Measurements from ENCODE around the gene SPEG.

- TF ChIP-seq CTCF (IDR thresholded peaks at IDR 0.05 in 8 of 11, conservative IDR thresholded peaks at IDR 0.05 in 3 of 11) (no peak), POLR2A (IDR thresholded peaks at IDR 0.05) (no peak), POLR2AphosphoS5 (IDR thresholded peaks at IDR 0.05) (no peak)
These were observed 44.3 kb downstream of the SPEG start for GRCh38 chr2:219478916-219479315.
